SK-N-SH (cell line): ENCODE measurements around the gene TAOK2. TPM values are rescaled to one million over a fixed set of nuclear protein-coding genes. Genes with fewer than 3 reads are reported as not detected.

Source experiments
- CTCF ChIA-PET: fragments of 300-600, 350-600 bp; formaldehyde crosslinking; extraction: SDS; loops from one replicate; lab custom pipeline; 2021; lab: Yijun Ruan, JAX
- POLR2A ChIA-PET: fragments of 350-600 bp; sonication (Branson Sonifier 250); formaldehyde crosslinking; extraction: SDS; loops from one replicate; lab custom pipeline; 2020; ENCODE audit warnings: antibody characterized with exemption, inconsistent platforms; lab: Yijun Ruan, JAX
- DNase-seq: peaks from one replicate; pipeline ENCODE4 v3.0.0; 2012
- H2AFZ ChIP-seq: fragments of 200-600 bp; sonication (generic); 2 replicates; pipeline ENCODE4 v1.8.1; 2016; ENCODE audit warnings: antibody characterized with exemption, mild to moderate bottlenecking, low read depth
- H3F3A ChIP-seq: fragments of 200-600 bp; sonication (generic); replicated peaks from 2 replicates; pipeline ENCODE3; 2016; ENCODE audit warnings: antibody characterized with exemption, mild to moderate bottlenecking; ENCODE audit not compliant: insufficient read depth
- H3K27ac ChIP-seq, 2 experiments: fragments of 200-500 bp in 1 of 2; fragments of 200-600 bp in 1 of 2; sonication (Bioruptor generic) in 1 of 2; sonication (generic), shearing (Covaris generic) in 1 of 2; 2 replicates each; pipeline versions ENCODE4 v1.5.1 to v1.6.1; 2014 to 2016; ENCODE audit warnings: low read depth in 2 of 2, inconsistent platforms in 1 of 2, low read length in 1 of 2, mild to moderate bottlenecking in 1 of 2, mixed read lengths in 1 of 2
- H3K27me3 ChIP-seq: fragments of 200-600 bp; sonication (generic), shearing (Covaris generic); 2 replicates; pipeline ENCODE4 v1.6.1; 2016; ENCODE audit warnings: mixed run types; ENCODE audit not compliant: insufficient read depth
- H3K36me3 ChIP-seq, 2 experiments: fragments of 200-500 bp in 1 of 2; fragments of 200-600 bp in 1 of 2; sonication (Bioruptor generic) in 1 of 2; sonication (generic) in 1 of 2; replicated peaks in 1 of 2; 2 replicates each; pipeline versions ENCODE3 to v1.5.1; 2014 to 2016; ENCODE audit warnings: low read length in 1 of 2, mild to moderate bottlenecking in 1 of 2; ENCODE audit not compliant: insufficient read depth in 2 of 2, control insufficient read depth in 1 of 2
- H3K4me1 ChIP-seq, 2 experiments: fragments of 200-500 bp in 1 of 2; fragments of 200-600 bp in 1 of 2; sonication (Bioruptor generic) in 1 of 2; sonication (generic), shearing (Covaris generic) in 1 of 2; 2 replicates each; pipeline versions ENCODE4 v1.5.1 to v1.6.1; 2014 to 2016; ENCODE audit warnings: low read depth in 1 of 2, low read length in 1 of 2, mixed run types in 1 of 2; ENCODE audit not compliant: insufficient read depth in 2 of 2, control insufficient read depth in 1 of 2
- H3K4me2 ChIP-seq: fragments of 200-600 bp; sonication (generic), shearing (Covaris generic); 2 replicates; pipeline ENCODE4 v1.6.1; 2017; ENCODE audit warnings: mixed run types
- H3K4me3 ChIP-seq, 2 experiments: fragments of 200-500 bp in 1 of 2; fragments of 200-600 bp in 1 of 2; sonication (Bioruptor generic) in 1 of 2; sonication (generic), shearing (Covaris generic) in 1 of 2; 2 replicates each; pipeline versions ENCODE4 v1.5.1 to v1.8.1; 2014 to 2016; ENCODE audit warnings: low read depth in 2 of 2, inconsistent platforms in 1 of 2, low read length in 1 of 2, mild to moderate bottlenecking in 1 of 2, mixed read lengths in 1 of 2, moderate library complexity in 1 of 2
- H3K79me2 ChIP-seq: fragments of 200-600 bp; sonication (generic); 2 replicates; pipeline ENCODE4 v1.8.1; 2017; ENCODE audit warnings: mild to moderate bottlenecking; ENCODE audit not compliant: insufficient read depth
- H3K9ac ChIP-seq: fragments of 200-600 bp; sonication (generic); 2 replicates; pipeline ENCODE4 v1.6.1; 2017; ENCODE audit warnings: mixed run types
- H3K9me2 ChIP-seq: fragments of 200-600 bp; sonication (generic); 2 replicates; pipeline ENCODE4 v1.6.1; 2017; ENCODE audit warnings: mixed run types
- H3K9me3 ChIP-seq: fragments of 200-600 bp; sonication (generic); 2 replicates; pipeline ENCODE4 v1.6.1; 2017; ENCODE audit warnings: mixed run types, mild to moderate bottlenecking, moderate library complexity
- H4K20me1 ChIP-seq: fragments of 200-600 bp; sonication (generic); 2 replicates; pipeline ENCODE4 v1.6.1; 2017; ENCODE audit warnings: mild to moderate bottlenecking, mixed run types; ENCODE audit not compliant: insufficient read depth
- CHD2 ChIP-seq: fragments of 150-350 bp; IDR thresholded peaks from 2 replicates; pipeline ENCODE4 v1.6.1; 2018; ENCODE audit warnings: low read length; ENCODE audit not compliant: partially characterized antibody
- CTCF ChIP-seq: fragments of 200-600 bp; sonication (generic); IDR thresholded peaks from 2 replicates; pipeline ENCODE4 v1.6.1; 2017; ENCODE audit warnings: antibody characterized with exemption, mild to moderate bottlenecking, moderate library complexity
- ELF1 ChIP-seq: IDR thresholded peaks from 2 replicates; pipeline ENCODE4 v1.4.0; 2012
- EZH2phosphoT487 ChIP-seq: fragments of 200-600 bp; sonication (generic); IDR thresholded peaks from 2 replicates; pipeline ENCODE4 v1.6.1; 2017; ENCODE audit warnings: low read depth, mixed run types, mild to moderate bottlenecking, antibody characterized with exemption, moderate library complexity, borderline replicate concordance
- FOSL2 ChIP-seq: IDR thresholded peaks from 2 replicates; pipeline ENCODE4 v1.4.0; 2012; ENCODE audit warnings: low read depth, mild to moderate bottlenecking, moderate library complexity, borderline replicate concordance
- GATA2 ChIP-seq: sonication (generic); formaldehyde crosslinking; IDR thresholded peaks from 2 replicates; pipeline ENCODE4 v1.5.0; 2020; ENCODE audit warnings: mild to moderate bottlenecking, missing genetic modification reagents
- MEF2A ChIP-seq: IDR thresholded peaks from 2 replicates; pipeline ENCODE4 v1.4.0; 2012; ENCODE audit warnings: low read depth, borderline replicate concordance
- RAD21 ChIP-seq: IDR thresholded peaks from 2 replicates; pipeline ENCODE4 v1.6.1; 2012; ENCODE audit warnings: mild to moderate bottlenecking, low read length
- RCOR1 ChIP-seq: fragments of 150-350 bp; IDR thresholded peaks from 2 replicates; pipeline ENCODE4 v1.6.1; 2017; ENCODE audit warnings: antibody characterized with exemption, low read length
- REST ChIP-seq: IDR thresholded peaks from 2 replicates; pipeline ENCODE4 v1.6.1; 2012; ENCODE audit warnings: mild to moderate bottlenecking, low read depth, low read length, moderate library complexity
- RFX5 ChIP-seq: IDR thresholded peaks from 2 replicates; pipeline ENCODE4 v1.6.1; 2012; ENCODE audit warnings: mild to moderate bottlenecking, improper control_type of control experiment, low read length
- RXRA ChIP-seq: IDR thresholded peaks from 2 replicates; pipeline ENCODE4 v1.4.0; 2012; ENCODE audit warnings: low read depth, mild to moderate bottlenecking, borderline replicate concordance
- SIN3A ChIP-seq: IDR thresholded peaks from 2 replicates; pipeline ENCODE4 v1.6.1; 2012; ENCODE audit warnings: low read depth, mild to moderate bottlenecking, low read length, moderate library complexity, borderline replicate concordance
- SMC3 ChIP-seq: IDR thresholded peaks from 2 replicates; pipeline ENCODE4 v1.6.1; 2012; ENCODE audit warnings: low read depth, low read length, improper control_type of control experiment
- USF2 ChIP-seq: fragments of 150-350 bp; IDR thresholded peaks from 2 replicates; pipeline ENCODE4 v1.6.1; 2017; ENCODE audit warnings: antibody characterized with exemption, low read length, low read depth, borderline replicate concordance
- WGBS: methylation state at CpG from one replicate; pipeline ENCODE4 v1.1.6; 2017; ENCODE audit warnings: low lambda C conversion rate; 5-methylcytosine and 5-hydroxymethylcytosine counted together
- polyA plus RNA-seq, 3 experiments: library from polyadenylated mRNA; depleted of rRNA; stranded (reverse); fragments of >200 nt; gene quantifications; 2 replicates each; pipeline ENCODE4 v1.2.3, GENCODE V29; 2012
- TF ChIP-seq, protein P1 (sequence below): fragments of 150-350 bp; IDR thresholded peaks from 2 replicates; pipeline ENCODE4 v1.6.1; 2016; ENCODE audit warnings: mild to moderate bottlenecking, low read depth, low read length

The TAOK2 gene
- polyA plus RNA-seq, 1 of the 3 experiments (the other 2 are of a cell fraction), result 21.9 TPM

- Histone ChIP-seq H3K9me2 (no peaks in the 10 kb centered on the region), H3K79me2 (peaks cover 46% of the 10 kb centered on the region), H3K27me3 (no peaks in the 10 kb centered on the region), H3K4me3 (peak overlapping the region; percentile 87 to 91), H4K20me1 (peaks cover 38% of the 10 kb centered on the region), H3K4me2 (peak overlapping the region; percentile 99), H3K36me3 (peaks cover 14 to 37% of the 10 kb centered on the region in 2 experiments), H3K4me1 (peaks cover 20 to 25% of the 10 kb centered on the region in 2 experiments; a peak in 3 of 4 replicates)
- DNase-seq, result no peak
- POLR2A ChIA-PET, result interaction anchor here (1.9 kb wide), 1 partner anchor 11 kb away, joined by 7 read pairs; no protein-coding TSS in a partner anchor
- no peak for TF ChIP-seq FOSL2
- no peak for TF ChIP-seq EZH2phosphoT487
- TF ChIP-seq RXRA, result no peak
- no peak for TF ChIP-seq GATA2 (CRISPR knock-in tag)
- no peak for TF ChIP-seq MEF2A
- TF ChIP-seq RAD21, result no peak
- TF ChIP-seq, protein P1, sequence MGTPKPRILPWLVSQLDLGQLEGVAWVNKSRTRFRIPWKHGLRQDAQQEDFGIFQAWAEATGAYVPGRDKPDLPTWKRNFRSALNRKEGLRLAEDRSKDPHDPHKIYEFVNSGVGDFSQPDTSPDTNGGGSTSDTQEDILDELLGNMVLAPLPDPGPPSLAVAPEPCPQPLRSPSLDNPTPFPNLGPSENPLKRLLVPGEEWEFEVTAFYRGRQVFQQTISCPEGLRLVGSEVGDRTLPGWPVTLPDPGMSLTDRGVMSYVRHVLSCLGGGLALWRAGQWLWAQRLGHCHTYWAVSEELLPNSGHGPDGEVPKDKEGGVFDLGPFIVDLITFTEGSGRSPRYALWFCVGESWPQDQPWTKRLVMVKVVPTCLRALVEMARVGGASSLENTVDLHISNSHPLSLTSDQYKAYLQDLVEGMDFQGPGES, result no peak
- no peak for TF ChIP-seq RFX5
- no peak for TF ChIP-seq RCOR1
- no peak for TF ChIP-seq SIN3A
- TF ChIP-seq ELF1, result no peak
- TF ChIP-seq CHD2, result no peak
- TF ChIP-seq, all 33 proteins: peak for 0
- Histone ChIP-seq H3F3A (peaks cover 11% of the 10 kb centered on the region), H3K9ac (peak overlapping the region; percentile 82), H2AFZ (no peak overlapping the region), H3K9me3 (no peaks in the 10 kb centered on the region), H3K27ac (no peak overlapping the region)
- CTCF ChIA-PET, result interaction anchor here (0.8 to 8.2 kb wide), 6 partner anchors 12 to 129 kb away, joined by 3 to 41 read pairs (median 4); partner anchors contain the start of gene TMEM219
- WGBS, result 66% methylated on average over 4 of the region's 5 CpGs
Observed at GRCh38 chr16:29975134-29975538, 1.5 kb downstream of the TAOK2 start.

DNA sequence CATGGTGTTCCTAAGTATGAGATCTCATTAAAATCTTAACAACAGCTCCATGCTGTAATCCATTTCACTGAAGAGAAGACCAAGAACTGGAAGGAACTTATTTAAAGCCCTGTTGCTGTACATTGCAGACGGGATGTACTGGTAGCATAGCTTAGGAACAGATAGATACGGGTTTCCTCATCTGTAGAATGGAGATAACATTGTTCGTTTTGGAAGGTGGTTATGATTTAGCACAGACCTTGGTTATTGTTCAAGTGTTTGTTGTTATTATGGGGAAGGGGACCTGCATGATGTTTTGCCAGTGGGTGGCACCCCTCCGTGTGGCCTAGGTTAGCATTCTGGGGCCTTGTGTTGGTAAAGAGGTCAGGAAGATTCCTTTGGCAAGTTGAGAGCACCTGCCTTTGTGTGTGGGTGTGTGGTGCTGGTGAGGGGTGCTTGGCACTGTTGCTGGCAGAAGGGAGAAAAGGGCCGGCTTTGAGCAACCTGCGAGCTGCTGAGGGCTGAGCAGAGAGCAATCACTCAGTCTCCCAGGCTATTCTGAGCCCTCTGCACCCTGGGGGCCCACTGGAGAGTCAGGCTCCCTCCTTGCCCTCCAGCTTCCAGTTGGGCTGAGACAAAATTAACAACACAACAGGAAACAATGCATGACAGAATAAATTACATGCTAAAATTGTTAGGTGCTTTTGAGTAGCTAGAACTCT is 2.3 kb downstream of the TAOK2 start:
- peak overlapping the region; percentile 82 for H3K9ac ChIP-seq
- H3K79me2 ChIP-seq, result peaks cover 46% of the 10 kb centered on the region
- TF ChIP-seq RXRA (no peak), REST (no peak), MEF2A (no peak), CTCF (no peak), SMC3 (no peak), USF2 (no peak)
- TF ChIP-seq, protein P1, result no peak

More for the DNA sequence above, 2.3 kb downstream of the TAOK2 start:
- no peak overlapping the region for H3K27ac ChIP-seq
- peaks cover 20 to 25% of the 10 kb centered on the region in 2 experiments; a peak in 3 of 4 replicates for H3K4me1 ChIP-seq
- H3F3A ChIP-seq, result peaks cover 11% of the 10 kb centered on the region
- H2AFZ ChIP-seq, result no peak overlapping the region
- ChIA-PET CTCF (interaction anchor here (0.8 to 8.2 kb wide), 6 partner anchors 11 to 76 kb away, joined by 3 to 41 read pairs (median 4); partner anchors contain the start of gene SEZ6L2), POLR2A (interaction anchor here (0.7 to 1.9 kb wide), 3 partner anchors 11 to 19 kb away, joined by 3 to 7 read pairs (median 3); partner anchors contain the start of genes HIRIP3 and TMEM219)
- H3K36me3 ChIP-seq, result peaks cover 16 to 45% of the 10 kb centered on the region in 2 experiments
- H3K9me2 ChIP-seq, result no peaks in the 10 kb centered on the region
- H3K4me3 ChIP-seq, result peak overlapping the region; percentile 87 to 91
- H3K27me3 ChIP-seq, result no peaks in the 10 kb centered on the region
- peak overlapping the region; percentile 99 for H3K4me2 ChIP-seq
- H4K20me1 ChIP-seq, result peaks cover 38% of the 10 kb centered on the region
- WGBS, result 48% methylated on average over 6 of the region's 6 CpGs
- DNase-seq, result no peak
- H3K9me3 ChIP-seq, result no peaks in the 10 kb centered on the region
